Measurements from ENCODE around the gene IFNK.

GRCh38 chr9:27478322-27478721 lies 45.8 kb upstream of the IFNK start:
- TF ChIP-seq CTCF (conservative IDR thresholded peaks at IDR 0.05; ENCODE audit: low read depth, low read length) (no peak), EZH2phosphoT487 (IDR thresholded peaks at IDR 0.05; ENCODE audit: borderline replicate concordance, low read length) (no peak)

Data from PC-3 (cell line).